Neural cell (in vitro differentiated cells): ENCODE data around the gene RPS4Y1. TPM values are rescaled to one million over a fixed set of nuclear protein-coding genes. Genes with fewer than 3 reads are reported as not detected.

Experiments
- H2AFZ ChIP-seq: fragments of 200-600, 300-800 bp; sonication (generic), shearing (Covaris generic); 2 replicates; pipeline ENCODE4 v1.6.0; 2014; ENCODE audit warnings: low read depth, mild to moderate bottlenecking, antibody characterized with exemption, low read length, moderate library complexity
- H3F3A ChIP-seq: fragments of 200-600 bp; shearing (Covaris generic); 2 replicates; pipeline ENCODE4 v1.6.1; 2016; ENCODE audit warnings: mild to moderate bottlenecking, moderate library complexity, mixed read lengths, antibody characterized with exemption, low read length; ENCODE audit not compliant: insufficient read depth, poor library complexity, severe bottlenecking
- H3K27ac ChIP-seq: fragments of 200-600, 300-800 bp; sonication (generic), shearing (Covaris generic); 2 replicates; pipeline ENCODE4 v1.5.1; 2014; ENCODE audit warnings: mild to moderate bottlenecking, low read length, moderate library complexity
- H3K27me3 ChIP-seq: fragments of 300-800, 200-600 bp; sonication (generic), shearing (Covaris generic); 2 replicates; pipeline ENCODE4 v1.6.0; 2014; ENCODE audit warnings: mild to moderate bottlenecking, low read depth, low read length, moderate library complexity; ENCODE audit not compliant: insufficient read depth
- H3K36me3 ChIP-seq: fragments of 300-800, 200-600 bp; sonication (generic), shearing (Covaris generic); 2 replicates; pipeline ENCODE4 v1.5.1; 2014; ENCODE audit warnings: mild to moderate bottlenecking, antibody characterized with exemption, low read length, moderate library complexity; ENCODE audit not compliant: insufficient read depth
- H3K4me2 ChIP-seq: fragments of 300-800, 200-600 bp; sonication (generic), shearing (Covaris generic); 2 replicates; pipeline ENCODE4 v1.6.0; 2014; ENCODE audit warnings: mild to moderate bottlenecking, low read length
- H3K4me3 ChIP-seq: fragments of 300-800, 200-600 bp; sonication (generic), shearing (Covaris generic); 2 replicates; pipeline ENCODE4 v1.5.1; 2014; ENCODE audit warnings: mild to moderate bottlenecking, low read length, moderate library complexity
- H3K79me2 ChIP-seq: fragments of 200-600 bp; shearing (Covaris generic); replicated peaks from 2 replicates; pipeline ENCODE4 v1.6.0; 2014; ENCODE audit warnings: mild to moderate bottlenecking, low read length, moderate library complexity; ENCODE audit not compliant: insufficient read depth
- H3K9ac ChIP-seq: fragments of 300-800, 200-600 bp; sonication (generic), shearing (Covaris generic); 2 replicates; pipeline ENCODE4 v1.6.1; 2016; ENCODE audit warnings: mild to moderate bottlenecking, low read length, mixed read lengths
- H3K9me2 ChIP-seq: fragments of 200-600 bp; shearing (Covaris generic); 2 replicates; pipeline ENCODE4 v1.6.1; 2016; ENCODE audit warnings: mild to moderate bottlenecking, low read length, mixed read lengths; ENCODE audit not compliant: insufficient read depth
- H3K9me3 ChIP-seq: fragments of 200-600, 300-800 bp; sonication (generic), shearing (Covaris generic); 2 replicates; pipeline ENCODE4 v1.6.1; 2016; ENCODE audit warnings: mild to moderate bottlenecking, mixed run types, low read length, moderate library complexity, mixed read lengths
- H4K20me1 ChIP-seq: fragments of 200-600 bp; shearing (Covaris generic); 2 replicates; pipeline ENCODE4 v1.6.1; 2016; ENCODE audit warnings: mild to moderate bottlenecking, mixed run types; ENCODE audit not compliant: insufficient read depth
- EP300 ChIP-seq: fragments of 450-650 bp; conservative IDR thresholded peaks from 2 replicates; pipeline ENCODE4 v1.6.1; 2014; ENCODE audit warnings: antibody characterized with exemption, mild to moderate bottlenecking, moderate library complexity; ENCODE audit not compliant: poor library complexity, severe bottlenecking
- EZH2 ChIP-seq: fragments of 200-600, 300-800 bp; shearing (Covaris generic), sonication (generic); IDR thresholded peaks from 2 replicates; pipeline ENCODE4 v1.6.1; 2014; ENCODE audit warnings: antibody characterized with exemption, low read length, borderline replicate concordance, mild to moderate bottlenecking; ENCODE audit not compliant: insufficient read depth, poor library complexity, severe bottlenecking
- MXI1 ChIP-seq: fragments of 450-650 bp; conservative IDR thresholded peaks from 2 replicates; pipeline ENCODE4 v1.6.1; 2014; ENCODE audit warnings: antibody characterized with exemption, mild to moderate bottlenecking; ENCODE audit not compliant: poor library complexity, severe bottlenecking
- POLR2AphosphoS5 ChIP-seq: IDR thresholded peaks from 2 replicates; pipeline ENCODE4 v1.6.1; 2012
- RAD21 ChIP-seq: fragments of 450-650 bp; conservative IDR thresholded peaks from 2 replicates; pipeline ENCODE4 v1.6.1; 2014; ENCODE audit warnings: antibody characterized with exemption, mild to moderate bottlenecking, moderate library complexity
- SMC3 ChIP-seq: fragments of 450-650 bp; conservative IDR thresholded peaks from 2 replicates; pipeline ENCODE4 v1.6.1; 2014; ENCODE audit warnings: antibody characterized with exemption, mild to moderate bottlenecking, moderate library complexity; ENCODE audit not compliant: poor library complexity
- TAF1 ChIP-seq: IDR thresholded peaks from 2 replicates; pipeline ENCODE4 v1.6.1; 2012; ENCODE audit warnings: low read depth
- polyA plus RNA-seq: library from polyadenylated mRNA; depleted of rRNA; stranded (reverse); fragments of >200 nt; gene quantifications from 2 replicates; pipeline ENCODE4 v1.2.3, GENCODE V29; 2014
- TF ChIP-seq, protein P1 (sequence below): fragments of 450-650 bp; IDR thresholded peaks from 2 replicates; pipeline ENCODE4 v1.5.1; 2014; ENCODE audit warnings: antibody characterized with exemption, mild to moderate bottlenecking, moderate library complexity; ENCODE audit not compliant: poor library complexity, severe bottlenecking
- TF ChIP-seq, protein P2 (sequence below): IDR thresholded peaks from 2 replicates; pipeline ENCODE4 v1.6.1; 2012; ENCODE audit warnings: borderline replicate concordance

RPS4Y1 gene
- polyA plus RNA-seq, 1 donor from 2014 or later = 224 TPM

DNA sequence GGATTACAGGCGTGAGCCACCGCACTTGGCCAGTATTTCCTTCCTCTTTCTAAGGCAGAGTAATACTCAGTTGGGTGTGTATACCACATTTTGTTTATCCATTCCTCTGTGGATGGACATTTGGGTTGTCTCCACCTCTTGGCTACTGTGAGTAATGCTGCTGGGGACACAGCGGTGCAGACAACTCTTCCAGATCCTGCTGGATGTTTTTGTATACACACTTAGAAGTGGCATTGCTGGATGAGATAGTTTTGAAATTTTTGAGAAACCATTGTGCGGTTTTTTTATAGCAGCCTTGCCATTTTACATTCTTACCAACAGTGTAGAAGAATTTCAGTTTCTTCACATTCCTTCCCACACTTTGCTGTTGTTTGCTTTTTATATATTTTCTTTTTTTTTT, 16.3 kb downstream of the RPS4Y1 start:
- Histone ChIP-seq H3K27me3 (no peaks in the 10 kb centered on the region), H3K27ac (no peak overlapping the region), H3K4me3 (no peak overlapping the region), H4K20me1 (no peaks in the 10 kb centered on the region), H3K9me2 (no peaks in the 10 kb centered on the region), H3K9ac (no peak overlapping the region), H2AFZ (no peak overlapping the region), H3K4me2 (no peak overlapping the region), H3K9me3 (no peaks in the 10 kb centered on the region), H3F3A (no peaks in the 10 kb centered on the region), H3K36me3 (no peaks in the 10 kb centered on the region), H3K79me2 (no peaks in the 10 kb centered on the region)
- TF ChIP-seq, protein P1, sequence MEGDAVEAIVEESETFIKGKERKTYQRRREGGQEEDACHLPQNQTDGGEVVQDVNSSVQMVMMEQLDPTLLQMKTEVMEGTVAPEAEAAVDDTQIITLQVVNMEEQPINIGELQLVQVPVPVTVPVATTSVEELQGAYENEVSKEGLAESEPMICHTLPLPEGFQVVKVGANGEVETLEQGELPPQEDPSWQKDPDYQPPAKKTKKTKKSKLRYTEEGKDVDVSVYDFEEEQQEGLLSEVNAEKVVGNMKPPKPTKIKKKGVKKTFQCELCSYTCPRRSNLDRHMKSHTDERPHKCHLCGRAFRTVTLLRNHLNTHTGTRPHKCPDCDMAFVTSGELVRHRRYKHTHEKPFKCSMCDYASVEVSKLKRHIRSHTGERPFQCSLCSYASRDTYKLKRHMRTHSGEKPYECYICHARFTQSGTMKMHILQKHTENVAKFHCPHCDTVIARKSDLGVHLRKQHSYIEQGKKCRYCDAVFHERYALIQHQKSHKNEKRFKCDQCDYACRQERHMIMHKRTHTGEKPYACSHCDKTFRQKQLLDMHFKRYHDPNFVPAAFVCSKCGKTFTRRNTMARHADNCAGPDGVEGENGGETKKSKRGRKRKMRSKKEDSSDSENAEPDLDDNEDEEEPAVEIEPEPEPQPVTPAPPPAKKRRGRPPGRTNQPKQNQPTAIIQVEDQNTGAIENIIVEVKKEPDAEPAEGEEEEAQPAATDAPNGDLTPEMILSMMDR = no peak
- TF ChIP-seq, protein P2, sequence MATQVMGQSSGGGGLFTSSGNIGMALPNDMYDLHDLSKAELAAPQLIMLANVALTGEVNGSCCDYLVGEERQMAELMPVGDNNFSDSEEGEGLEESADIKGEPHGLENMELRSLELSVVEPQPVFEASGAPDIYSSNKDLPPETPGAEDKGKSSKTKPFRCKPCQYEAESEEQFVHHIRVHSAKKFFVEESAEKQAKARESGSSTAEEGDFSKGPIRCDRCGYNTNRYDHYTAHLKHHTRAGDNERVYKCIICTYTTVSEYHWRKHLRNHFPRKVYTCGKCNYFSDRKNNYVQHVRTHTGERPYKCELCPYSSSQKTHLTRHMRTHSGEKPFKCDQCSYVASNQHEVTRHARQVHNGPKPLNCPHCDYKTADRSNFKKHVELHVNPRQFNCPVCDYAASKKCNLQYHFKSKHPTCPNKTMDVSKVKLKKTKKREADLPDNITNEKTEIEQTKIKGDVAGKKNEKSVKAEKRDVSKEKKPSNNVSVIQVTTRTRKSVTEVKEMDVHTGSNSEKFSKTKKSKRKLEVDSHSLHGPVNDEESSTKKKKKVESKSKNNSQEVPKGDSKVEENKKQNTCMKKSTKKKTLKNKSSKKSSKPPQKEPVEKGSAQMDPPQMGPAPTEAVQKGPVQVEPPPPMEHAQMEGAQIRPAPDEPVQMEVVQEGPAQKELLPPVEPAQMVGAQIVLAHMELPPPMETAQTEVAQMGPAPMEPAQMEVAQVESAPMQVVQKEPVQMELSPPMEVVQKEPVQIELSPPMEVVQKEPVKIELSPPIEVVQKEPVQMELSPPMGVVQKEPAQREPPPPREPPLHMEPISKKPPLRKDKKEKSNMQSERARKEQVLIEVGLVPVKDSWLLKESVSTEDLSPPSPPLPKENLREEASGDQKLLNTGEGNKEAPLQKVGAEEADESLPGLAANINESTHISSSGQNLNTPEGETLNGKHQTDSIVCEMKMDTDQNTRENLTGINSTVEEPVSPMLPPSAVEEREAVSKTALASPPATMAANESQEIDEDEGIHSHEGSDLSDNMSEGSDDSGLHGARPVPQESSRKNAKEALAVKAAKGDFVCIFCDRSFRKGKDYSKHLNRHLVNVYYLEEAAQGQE = no peak
- TF ChIP-seq EZH2 (no peak), RAD21 (no peak), POLR2AphosphoS5 (no peak), TAF1 (no peak), SMC3 (no peak), MXI1 (no peak), EP300 (no peak)

DNA sequence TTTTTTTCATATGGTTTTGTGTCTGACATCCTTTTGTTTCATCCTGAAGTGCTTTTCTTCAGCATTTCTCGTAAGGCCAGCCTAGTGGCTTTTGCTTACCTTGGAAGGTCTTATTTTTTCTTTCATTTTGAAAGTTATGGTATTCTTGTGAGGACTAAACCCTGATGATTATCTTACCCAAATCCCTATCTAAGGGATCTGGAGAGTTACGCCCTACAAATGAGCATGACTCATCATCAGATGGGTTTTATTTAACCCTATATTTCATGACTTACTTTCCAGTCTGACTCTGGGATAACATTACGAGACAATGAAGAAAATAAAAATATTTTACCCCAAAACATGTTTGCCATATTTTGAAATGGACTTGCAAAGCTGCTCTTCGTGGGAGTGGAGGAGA, 18.4 kb downstream of the RPS4Y1 start:
- no peaks in the 10 kb centered on the region for H4K20me1 ChIP-seq
- H3K36me3 ChIP-seq = no peaks in the 10 kb centered on the region
- H3K9me3 ChIP-seq = no peaks in the 10 kb centered on the region
- TF ChIP-seq, protein P2 = no peak
- no peak for TF ChIP-seq EP300
- no peaks in the 10 kb centered on the region for H3F3A ChIP-seq
- no peak overlapping the region for H3K9ac ChIP-seq
- H2AFZ ChIP-seq = no peak overlapping the region
- H3K9me2 ChIP-seq = no peaks in the 10 kb centered on the region
- no peak overlapping the region for H3K27ac ChIP-seq
- no peaks in the 10 kb centered on the region for H3K79me2 ChIP-seq
- no peak overlapping the region for H3K4me3 ChIP-seq
- no peaks in the 10 kb centered on the region for H3K27me3 ChIP-seq
- H3K4me2 ChIP-seq = no peak overlapping the region
